Measurements from ENCODE around the gene GDPD5.

GDPD5 gene

GRCh38 chr11:75537740-75538139 lies 12.0 kb upstream of the GDPD5 start:
- in situ Hi-C loops (cut with MboI; ENCODE audit: low sequenced_read_pairs): loop anchor here (25.0 kb wide), 1 partner anchor 100 kb away; the partner anchor contains the start of gene KLHL35

- in situ Hi-C loops (cut with MboI; ENCODE audit: low sequenced_read_pairs): loop anchor here (25.0 kb wide), 1 partner anchor 100 kb away; the partner anchor contains the start of gene KLHL35
Measured at GRCh38 chr11:75536786-75537641, 11.3 kb upstream of the GDPD5 start.

- in situ Hi-C loops (cut with MboI; ENCODE audit: low sequenced_read_pairs): loop anchor here (25.0 kb wide), 1 partner anchor 98 kb away; the partner anchor contains the start of gene KLHL35
Measured at GRCh38 chr11:75535071-75535470, 9.3 kb upstream of the GDPD5 start.

- in situ Hi-C loops (cut with MboI; ENCODE audit: low sequenced_read_pairs): loop anchor here (25.0 kb wide), 1 partner anchor 97 kb away; the partner anchor contains the start of gene KLHL35
Measured at GRCh38 chr11:75534259-75535069, 8.7 kb upstream of the GDPD5 start.

- in situ Hi-C loops (cut with MboI; ENCODE audit: low sequenced_read_pairs): loop anchor here (25.0 kb wide), 1 partner anchor 97 kb away; the partner anchor contains the start of gene KLHL35
Measured at GRCh38 chr11:75533896-75534258, 8.1 kb upstream of the GDPD5 start.

GRCh38 chr11:75532200-75533048 lies 6.7 kb upstream of the GDPD5 start:
- in situ Hi-C loops (cut with MboI; ENCODE audit: low sequenced_read_pairs): loop anchor here (25.0 kb wide), 1 partner anchor 95 kb away; the partner anchor contains the start of gene KLHL35

- in situ Hi-C loops (cut with MboI; ENCODE audit: low sequenced_read_pairs): loop anchor here (25.0 kb wide), 1 partner anchor 94 kb away; the partner anchor contains the start of gene KLHL35
Measured at GRCh38 chr11:75531325-75531724, 5.6 kb upstream of the GDPD5 start.

- in situ Hi-C loops (cut with MboI; ENCODE audit: low sequenced_read_pairs): loop anchor here (25.0 kb wide), 1 partner anchor 93 kb away; the partner anchor contains the start of gene KLHL35
Measured at GRCh38 chr11:75530577-75530976, 4.8 kb upstream of the GDPD5 start.

GRCh38 chr11:75527938-75528735 lies 2.4 kb upstream of the GDPD5 start:
- in situ Hi-C loops (cut with MboI; ENCODE audit: low sequenced_read_pairs): loop anchor here (25.0 kb wide), 1 partner anchor 91 kb away; the partner anchor contains the start of gene KLHL35

GRCh38 chr11:75527130-75527529 lies 1.4 kb upstream of the GDPD5 start:
- in situ Hi-C loops (cut with MboI; ENCODE audit: low sequenced_read_pairs): loop anchor here (25.0 kb wide), 1 partner anchor 90 kb away; the partner anchor contains the start of gene KLHL35

- in situ Hi-C loops (cut with MboI; ENCODE audit: low sequenced_read_pairs): loop anchor here (25.0 kb wide), 1 partner anchor 89 kb away; the partner anchor contains the start of gene KLHL35
Measured at GRCh38 chr11:75526192-75526541, 426 bp upstream of the GDPD5 start.

- in situ Hi-C loops (cut with MboI; ENCODE audit: low sequenced_read_pairs): loop anchor here (25.0 kb wide), 1 partner anchor 88 kb away; the partner anchor contains the start of gene KLHL35
Measured at GRCh38 chr11:75524665-75525432, 892 bp downstream of the GDPD5 start.

- in situ Hi-C loops (cut with MboI; ENCODE audit: low sequenced_read_pairs): no loop called here
Measured at GRCh38 chr11:75523811-75524664, 1.7 kb downstream of the GDPD5 start.

- in situ Hi-C loops (cut with MboI; ENCODE audit: low sequenced_read_pairs): no loop called here
Measured at GRCh38 chr11:75523189-75523588, 2.6 kb downstream of the GDPD5 start.

- in situ Hi-C loops (cut with MboI; ENCODE audit: low sequenced_read_pairs): no loop called here
Measured at GRCh38 chr11:75522286-75523044, 3.3 kb downstream of the GDPD5 start.

GRCh38 chr11:75520688-75521087 lies 5.1 kb downstream of the GDPD5 start:
- in situ Hi-C loops (cut with MboI; ENCODE audit: low sequenced_read_pairs): no loop called here
